Fibroblast of skin of back (primary cell): ENCODE results near the gene NBL1.
"Not testable (repeated sequence)": the region's sequence is repeated elsewhere in the genome, so short reads cannot be mapped to it uniquely, and the experiment has no call there.

Source experiments
- DNase-seq: peaks from one replicate; pipeline ENCODE4 v3.0.0-alpha.2; 2013

The NBL1 gene

GRCh38 chr1:19622204-19622603, 21.9 kb upstream of the NBL1 start:
- DNase-seq: peak; percentile 62

- DNase-seq: no peak
Measured at GRCh38 chr1:19623523-19623922, 20.6 kb upstream of the NBL1 start.

GRCh38 chr1:19625291-19625937, 18.7 kb upstream of the NBL1 start:
- no peak for DNase-seq

GRCh38 chr1:19628879-19629278, 15.2 kb upstream of the NBL1 start:
- no peak for DNase-seq

- DNase-seq: no peak
Measured at GRCh38 chr1:19629357-19629756, 14.8 kb upstream of the NBL1 start.

- DNase-seq: not testable (repeated sequence)
Measured at GRCh38 chr1:19630192-19630591, 13.9 kb upstream of the NBL1 start.

GRCh38 chr1:19630720-19631395, 13.3 kb upstream of the NBL1 start:
- no peak for DNase-seq

- DNase-seq: no peak
Measured at GRCh38 chr1:19632211-19632610, 11.9 kb upstream of the NBL1 start.

GRCh38 chr1:19633106-19633505, 11.0 kb upstream of the NBL1 start:
- DNase-seq: no peak

- not testable (repeated sequence) for DNase-seq
Measured at GRCh38 chr1:19635064-19635463, 9.0 kb upstream of the NBL1 start.

- no peak for DNase-seq
Measured at GRCh38 chr1:19635646-19636045, 8.5 kb upstream of the NBL1 start.

GRCh38 chr1:19636065-19636464, 8.0 kb upstream of the NBL1 start:
- no peak for DNase-seq

GRCh38 chr1:19636749-19637148, 7.4 kb upstream of the NBL1 start:
- not testable (repeated sequence) for DNase-seq

- DNase-seq: no peak
Measured at GRCh38 chr1:19637606-19638005, 6.5 kb upstream of the NBL1 start.

- DNase-seq: not testable (repeated sequence)
Measured at GRCh38 chr1:19639228-19639627, 4.9 kb upstream of the NBL1 start.

- DNase-seq: no peak
Measured at GRCh38 chr1:19639999-19640362, 4.1 kb upstream of the NBL1 start.

- DNase-seq: peak; percentile 43
Measured at GRCh38 chr1:19640363-19641316, 3.5 kb upstream of the NBL1 start.

- DNase-seq: no peak
Measured at GRCh38 chr1:19643121-19643520, 990 bp upstream of the NBL1 start.

- DNase-seq: no peak
Measured at GRCh38 chr1:19644395-19644680, 227 bp downstream of the NBL1 start.

- DNase-seq: no peak
Measured at GRCh38 chr1:19644681-19645410, 735 bp downstream of the NBL1 start.

GRCh38 chr1:19645411-19646251, 1.5 kb downstream of the NBL1 start:
- no peak for DNase-seq
